GM12872 (cell line): ENCODE data around the gene ZDHHC7.

Source experiments
- TF ChIP-seq, protein P1 (sequence below): IDR thresholded peaks from 3 replicates; pipeline ENCODE4 v1.5.1; 2011; ENCODE audit warnings: low read depth, mild to moderate bottlenecking, low read length, moderate library complexity; ENCODE audit not compliant: insufficient read depth

ZDHHC7 gene

DNA sequence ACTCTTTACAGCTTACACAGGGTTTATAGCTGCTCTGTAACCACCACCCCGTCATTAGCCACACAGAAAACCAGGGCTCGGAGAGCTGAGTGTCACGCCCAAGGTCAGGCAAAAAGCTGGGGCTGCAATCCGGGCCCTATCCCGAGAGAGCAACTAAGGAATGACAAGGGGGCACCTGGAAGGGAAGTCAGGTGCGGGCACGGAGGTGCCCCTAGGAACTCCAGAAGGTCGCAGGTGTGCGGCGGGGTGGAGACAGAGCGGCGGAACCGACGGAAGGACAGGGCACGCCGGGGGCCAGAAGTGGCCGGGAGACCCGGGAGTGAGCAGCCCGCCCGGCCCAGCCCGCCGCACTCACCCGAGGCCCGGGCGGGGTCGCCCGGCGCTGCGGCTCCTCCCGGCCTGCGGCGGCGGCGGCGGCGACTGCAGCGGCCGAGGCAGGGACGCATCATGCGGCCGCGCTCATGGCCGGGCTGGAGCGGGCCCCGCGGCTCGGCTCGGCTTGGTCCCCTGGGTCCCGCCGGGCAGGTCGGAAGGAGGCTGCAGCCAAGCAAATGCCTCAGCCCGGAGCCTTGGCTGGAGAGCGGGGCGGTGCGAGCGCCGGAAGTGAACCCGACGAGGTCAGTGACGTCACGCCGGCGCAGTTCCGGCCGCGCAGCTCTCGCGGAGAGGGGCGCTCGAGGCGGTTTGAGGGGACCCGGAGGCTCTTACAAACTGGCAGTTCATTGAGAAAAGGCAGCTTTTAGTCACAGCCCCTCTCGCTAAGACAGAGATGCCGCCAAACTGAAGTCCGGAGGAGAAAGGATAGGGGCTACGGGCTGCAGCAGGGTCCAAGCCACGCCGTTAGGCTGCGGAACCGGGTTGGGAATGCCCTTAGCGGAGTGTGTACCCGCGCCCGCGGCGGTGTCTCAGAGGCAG, at the start of gene ZDHHC7:
Gene ZDHHC7 (minus strand): TSS at position 605 of the 915 bp plus-strand sequence. CDS start 20,917 bp downstream, outside the sequence.
- TF ChIP-seq, protein P1, sequence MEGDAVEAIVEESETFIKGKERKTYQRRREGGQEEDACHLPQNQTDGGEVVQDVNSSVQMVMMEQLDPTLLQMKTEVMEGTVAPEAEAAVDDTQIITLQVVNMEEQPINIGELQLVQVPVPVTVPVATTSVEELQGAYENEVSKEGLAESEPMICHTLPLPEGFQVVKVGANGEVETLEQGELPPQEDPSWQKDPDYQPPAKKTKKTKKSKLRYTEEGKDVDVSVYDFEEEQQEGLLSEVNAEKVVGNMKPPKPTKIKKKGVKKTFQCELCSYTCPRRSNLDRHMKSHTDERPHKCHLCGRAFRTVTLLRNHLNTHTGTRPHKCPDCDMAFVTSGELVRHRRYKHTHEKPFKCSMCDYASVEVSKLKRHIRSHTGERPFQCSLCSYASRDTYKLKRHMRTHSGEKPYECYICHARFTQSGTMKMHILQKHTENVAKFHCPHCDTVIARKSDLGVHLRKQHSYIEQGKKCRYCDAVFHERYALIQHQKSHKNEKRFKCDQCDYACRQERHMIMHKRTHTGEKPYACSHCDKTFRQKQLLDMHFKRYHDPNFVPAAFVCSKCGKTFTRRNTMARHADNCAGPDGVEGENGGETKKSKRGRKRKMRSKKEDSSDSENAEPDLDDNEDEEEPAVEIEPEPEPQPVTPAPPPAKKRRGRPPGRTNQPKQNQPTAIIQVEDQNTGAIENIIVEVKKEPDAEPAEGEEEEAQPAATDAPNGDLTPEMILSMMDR: no peak

- TF ChIP-seq, protein P1: no peak
Measured at GRCh38 chr16:85058909-85059308, 47.6 kb upstream of the ZDHHC7 start.

- TF ChIP-seq, protein P1: no peak
Measured at GRCh38 chr16:85057948-85058347, 46.6 kb upstream of the ZDHHC7 start.

- TF ChIP-seq, protein P1: peak; percentile 54
Measured at GRCh38 chr16:85057212-85057889, 46.0 kb upstream of the ZDHHC7 start.

GRCh38 chr16:85056211-85056748, 44.9 kb upstream of the ZDHHC7 start:
- TF ChIP-seq, protein P1: 0 out of 3 replicates have a peak, but pooled peaks have one; percentile 17

GRCh38 chr16:85055493-85056210, 44.3 kb upstream of the ZDHHC7 start:
- TF ChIP-seq, protein P1: no peak
